GM18868 (cell line): ENCODE results near the gene GAS2L2.
"Not testable (repeated sequence)": the region's sequence is repeated elsewhere in the genome, so short reads cannot be mapped to it uniquely, and the experiment has no call there.

Experiments
- ATAC-seq: cut with Tn5 transposase; IDR thresholded peaks from one replicate; pipeline ENCODE4 v1.9.1; 2021; ENCODE audit warnings: mild to moderate bottlenecking, moderate library complexity; ENCODE audit not compliant: unreplicated experiment

Gene GAS2L2

DNA sequence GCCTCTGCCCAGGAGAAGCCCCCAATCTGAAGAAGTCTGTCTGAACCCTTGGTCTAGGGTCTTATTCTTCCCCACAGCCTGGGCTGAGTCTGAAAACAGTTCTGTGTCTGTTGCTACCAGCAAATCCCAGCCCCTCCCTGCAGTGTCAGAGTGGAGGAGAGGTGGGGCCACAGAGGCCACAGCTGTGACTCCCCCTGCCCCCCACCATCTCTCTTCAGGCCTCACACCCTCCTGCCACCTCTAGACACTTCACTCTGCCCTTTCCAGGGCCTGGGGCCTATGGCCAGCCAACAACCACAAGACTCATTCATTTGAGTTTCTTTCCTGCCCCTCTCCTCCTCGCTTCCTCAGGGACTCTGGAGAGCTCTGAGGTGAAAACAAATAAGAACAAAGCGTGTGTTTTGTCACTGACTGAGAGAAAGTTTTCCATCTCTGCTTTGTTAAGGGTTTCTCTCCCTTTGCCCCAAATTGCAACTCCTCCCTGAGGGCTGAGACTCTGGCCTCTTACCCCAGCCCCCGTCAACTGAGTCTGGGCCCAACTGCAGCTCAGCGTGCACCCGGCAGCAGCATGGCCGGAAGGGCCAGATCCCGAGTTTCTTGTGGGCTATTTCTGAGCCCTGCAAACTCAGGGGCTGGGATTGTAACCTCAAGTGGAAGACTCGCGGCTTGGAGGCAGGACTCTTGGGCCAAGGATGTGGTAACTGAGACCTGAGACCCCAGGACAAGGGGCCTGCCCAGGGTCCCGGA, 20.8 kb upstream of the GAS2L2 start:
- ATAC-seq = no peak

DNA sequence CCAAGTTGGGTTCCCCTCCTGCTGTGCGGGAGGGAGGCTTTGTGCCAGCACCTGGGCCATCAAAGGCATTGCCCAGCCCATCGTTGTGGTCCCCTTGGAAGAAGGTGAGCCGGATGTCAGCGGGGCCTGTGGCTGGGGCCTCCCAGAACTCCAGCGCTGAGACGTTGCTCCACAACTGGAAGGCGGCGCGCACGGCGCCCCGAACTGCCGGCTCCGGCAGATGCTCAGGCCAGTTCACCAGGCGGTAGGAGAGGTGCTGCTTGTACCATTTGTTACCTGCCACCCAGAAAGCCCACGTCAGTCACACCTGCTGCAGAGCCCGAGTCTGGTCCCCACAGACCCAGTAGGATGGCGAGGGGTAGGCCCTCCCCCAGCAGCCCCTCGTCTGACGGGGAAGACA, 20.1 kb upstream of the GAS2L2 start:
- no peak for ATAC-seq

DNA sequence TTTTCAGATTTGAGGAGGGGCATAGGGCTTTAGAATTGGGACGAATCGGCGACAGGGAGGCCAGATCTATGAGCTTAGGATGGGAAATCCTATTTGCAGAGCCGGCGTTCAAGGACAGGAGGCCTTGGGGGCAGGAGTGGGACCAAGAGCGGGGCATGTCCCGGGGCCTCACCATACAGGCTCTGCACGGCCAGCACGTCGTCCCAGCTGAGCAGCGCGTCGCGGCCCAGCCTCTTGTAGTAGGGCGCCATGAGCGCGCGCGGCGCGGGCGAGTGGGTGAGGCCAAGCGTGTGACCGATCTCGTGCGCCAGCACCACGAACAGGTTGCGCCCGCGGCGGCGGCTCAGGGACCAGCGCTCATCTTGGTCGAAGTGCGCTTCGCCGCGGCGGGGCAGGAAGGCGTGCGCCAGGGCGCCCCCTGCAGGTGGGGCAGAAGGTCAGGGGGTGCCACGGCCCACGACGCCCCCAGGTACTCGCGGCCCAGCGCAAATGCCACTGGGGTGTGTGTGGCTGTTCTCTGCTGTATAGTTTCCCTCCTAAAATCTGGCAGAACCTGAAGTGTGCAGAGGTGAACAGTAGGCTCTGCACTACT, 17.0 kb upstream of the GAS2L2 start:
- no peak for ATAC-seq

DNA sequence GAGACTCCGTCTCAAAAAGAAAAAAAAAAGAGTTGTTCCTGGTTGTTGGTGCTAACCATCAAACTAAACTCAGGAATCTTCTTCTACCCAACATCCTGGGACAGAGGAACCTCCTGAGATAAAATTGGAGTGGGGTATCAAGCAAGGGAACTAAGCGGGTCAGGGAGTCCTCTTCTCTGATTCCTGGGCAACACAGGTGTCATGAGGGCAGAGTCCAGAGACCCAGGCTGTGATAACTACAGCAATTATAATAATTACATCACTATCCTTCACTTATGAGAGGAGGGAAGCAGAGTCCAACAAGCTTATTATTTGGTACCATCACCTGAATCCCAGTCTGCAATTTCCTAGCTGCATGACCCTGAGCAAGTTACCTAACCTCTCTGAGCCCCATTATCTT, 15.8 kb upstream of the GAS2L2 start:
- ATAC-seq = no peak

DNA sequence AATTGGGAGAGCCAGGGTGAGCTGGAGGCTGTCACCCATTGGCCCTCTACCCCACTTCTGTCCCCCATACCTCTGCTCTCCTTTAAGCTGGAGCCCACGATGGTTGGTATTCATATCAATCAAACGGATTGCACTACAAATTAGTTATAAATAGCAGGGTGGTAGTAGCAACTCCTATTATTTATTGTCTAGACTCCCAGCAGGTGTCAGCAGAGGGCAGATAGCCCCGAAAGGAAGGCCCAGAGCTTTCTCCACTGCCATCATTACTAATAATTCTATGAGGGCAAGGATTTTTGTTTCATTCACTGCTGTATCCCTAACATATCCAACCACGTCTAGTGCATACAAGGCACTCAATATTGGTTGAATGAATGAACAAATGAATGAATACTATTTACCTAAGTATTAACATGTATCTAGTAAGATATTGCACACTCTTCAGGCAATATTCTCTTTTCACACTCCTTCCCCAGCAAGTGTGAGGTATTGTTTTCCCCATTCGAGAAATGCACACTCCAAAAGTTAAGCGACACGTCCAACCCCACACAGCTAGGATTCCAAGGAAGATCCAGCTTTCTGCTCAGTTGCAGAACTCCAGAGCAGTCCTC, 14.0 kb upstream of the GAS2L2 start:
- ATAC-seq = no peak

DNA sequence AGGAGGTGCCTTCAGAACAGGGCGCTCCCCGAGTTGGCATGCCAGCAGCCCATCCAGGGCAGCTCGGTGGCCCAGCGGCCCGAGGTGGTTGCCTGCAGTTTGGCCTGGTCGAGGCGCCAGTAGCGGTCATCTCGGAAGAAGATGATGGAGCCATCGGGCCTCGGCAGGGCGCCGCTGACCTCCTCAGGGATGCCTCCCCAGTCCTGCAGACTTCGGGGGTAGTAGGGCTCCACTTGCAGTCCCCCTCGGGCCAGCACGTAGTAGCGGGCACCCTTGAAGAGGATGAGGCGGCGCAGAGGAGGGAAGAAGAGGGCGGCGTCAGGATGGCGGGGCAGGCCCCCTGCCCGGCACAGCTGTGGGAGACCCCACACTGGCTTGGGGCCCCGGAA, 13.4 kb upstream of the GAS2L2 start:
- ATAC-seq = no peak

DNA sequence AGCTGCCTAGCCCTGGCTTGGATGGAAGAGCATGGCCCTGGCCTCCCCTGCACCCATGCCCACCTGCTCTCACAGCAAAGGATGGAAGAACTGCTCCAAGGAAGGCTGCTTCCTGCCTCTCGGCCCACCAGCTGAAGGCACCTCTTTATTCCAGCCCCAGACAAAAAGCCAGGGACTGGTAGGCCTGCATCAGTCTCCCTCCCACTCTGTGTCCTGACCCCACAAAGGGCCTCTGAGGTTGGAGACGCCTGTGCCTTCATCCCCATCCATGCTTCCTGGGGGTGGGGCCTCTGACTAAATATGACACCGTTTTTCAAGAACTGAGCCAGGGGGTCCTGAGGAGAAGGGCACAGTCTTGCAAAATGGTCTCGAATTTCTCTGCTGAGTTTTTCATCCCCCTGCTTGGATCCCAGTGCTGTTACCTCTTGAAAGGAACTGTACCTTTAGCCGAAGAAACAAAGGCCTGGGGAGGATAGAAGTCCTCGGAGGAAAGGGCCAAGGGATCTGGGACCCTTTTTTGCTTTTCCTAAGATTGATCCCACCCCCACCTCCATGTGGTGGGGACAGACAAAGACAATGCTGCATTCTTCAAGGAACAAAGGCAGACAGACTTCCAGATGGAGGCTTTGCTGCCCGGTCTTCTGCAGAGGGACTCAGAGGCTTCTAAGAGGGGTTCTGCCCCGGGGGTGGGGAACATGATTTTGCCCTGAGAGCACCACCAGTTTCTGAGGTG, 12.9 kb upstream of the GAS2L2 start:
- ATAC-seq = no peak

DNA sequence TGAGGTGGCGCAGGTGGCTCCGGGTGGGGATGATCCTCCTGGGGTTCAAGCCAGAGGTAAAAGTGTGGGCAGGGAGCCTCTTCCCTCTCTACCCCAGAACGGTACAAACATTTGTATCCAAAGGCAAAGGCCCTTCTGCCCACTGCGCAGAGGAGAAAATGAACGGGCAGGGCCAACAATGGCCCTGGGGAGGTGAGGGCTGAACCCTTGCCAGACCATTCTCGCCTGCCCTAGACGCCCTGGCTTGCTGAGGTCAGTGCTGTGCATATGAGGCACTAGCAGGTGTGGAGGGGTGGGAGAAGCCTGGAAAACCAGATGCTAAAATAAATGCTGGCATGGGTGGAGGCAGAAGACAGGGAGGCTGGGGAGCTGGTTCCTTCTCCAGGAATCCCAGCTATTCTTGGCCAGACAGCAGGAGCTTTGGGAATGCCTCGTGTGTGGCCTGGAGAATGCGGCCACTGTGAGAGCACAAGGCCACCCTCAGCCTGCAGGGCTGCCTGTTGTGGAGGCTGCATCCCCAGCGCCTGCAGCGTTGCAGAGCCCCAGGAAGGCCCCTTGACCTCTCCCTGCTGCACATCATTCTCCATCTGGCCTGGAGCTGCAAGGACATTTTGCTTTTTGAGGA, 12.2 kb upstream of the GAS2L2 start:
- no peak for ATAC-seq

DNA sequence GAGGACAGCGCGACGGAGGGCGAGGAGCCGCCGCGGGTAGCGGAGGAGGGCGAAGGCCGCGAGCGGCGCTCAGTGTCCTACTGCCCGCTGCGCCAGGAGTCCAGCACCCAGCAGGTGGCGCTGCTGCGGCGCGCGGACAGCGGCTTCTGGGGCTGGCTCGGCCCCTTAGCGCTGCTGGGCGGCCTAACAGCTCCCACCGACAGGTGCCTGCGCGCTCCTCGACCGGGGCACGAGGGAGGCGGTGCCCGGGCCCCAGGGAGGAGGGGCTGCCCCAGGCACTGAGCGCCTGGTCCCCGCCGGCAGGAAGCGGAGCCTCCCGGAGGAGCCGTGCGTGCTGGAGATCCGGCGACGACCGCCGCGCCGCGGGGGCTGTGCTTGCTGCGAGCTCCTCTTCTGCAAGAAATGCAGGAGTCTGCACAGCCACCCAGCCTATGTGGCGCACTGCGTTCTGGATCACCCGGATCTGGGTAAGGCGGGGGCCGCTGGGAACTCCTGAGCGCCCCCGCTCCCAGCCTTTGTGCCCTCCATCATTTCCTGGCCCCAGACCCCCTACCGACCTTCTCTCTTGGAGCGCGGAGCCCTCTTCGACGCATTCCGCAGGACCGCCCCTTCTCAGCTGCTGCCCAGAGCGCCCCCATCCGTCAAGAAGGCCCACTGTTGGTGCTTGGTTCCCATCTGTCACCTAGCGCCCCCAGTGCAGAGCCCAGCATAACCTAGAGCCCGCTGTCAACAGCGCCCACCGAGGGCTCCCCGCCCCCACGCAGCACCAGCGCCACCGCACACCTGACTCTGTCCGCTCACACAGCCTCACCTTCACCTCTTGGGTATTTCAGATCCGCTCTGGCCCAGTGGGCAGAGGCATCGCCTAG, 11.3 kb upstream of the GAS2L2 start:
- peak; percentile 82 for ATAC-seq

DNA sequence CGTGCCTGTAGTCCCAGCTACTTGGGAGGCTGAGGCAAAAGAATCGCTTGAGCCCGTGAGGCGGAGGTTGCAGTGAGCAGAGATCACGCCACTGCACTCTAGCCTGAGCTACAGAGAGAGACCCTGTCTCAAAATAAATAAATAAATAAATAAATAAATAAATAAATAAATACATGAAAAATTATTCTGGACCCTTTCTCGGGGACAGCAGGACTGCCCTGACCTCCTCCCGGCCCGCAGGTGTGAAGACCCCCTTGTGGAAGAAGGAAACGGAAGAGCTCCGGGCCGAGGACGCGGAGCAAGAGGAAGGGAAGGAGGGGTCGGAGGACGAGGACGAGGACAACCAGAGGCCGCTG, 10.7 kb upstream of the GAS2L2 start:
- ATAC-seq = no peak

DNA sequence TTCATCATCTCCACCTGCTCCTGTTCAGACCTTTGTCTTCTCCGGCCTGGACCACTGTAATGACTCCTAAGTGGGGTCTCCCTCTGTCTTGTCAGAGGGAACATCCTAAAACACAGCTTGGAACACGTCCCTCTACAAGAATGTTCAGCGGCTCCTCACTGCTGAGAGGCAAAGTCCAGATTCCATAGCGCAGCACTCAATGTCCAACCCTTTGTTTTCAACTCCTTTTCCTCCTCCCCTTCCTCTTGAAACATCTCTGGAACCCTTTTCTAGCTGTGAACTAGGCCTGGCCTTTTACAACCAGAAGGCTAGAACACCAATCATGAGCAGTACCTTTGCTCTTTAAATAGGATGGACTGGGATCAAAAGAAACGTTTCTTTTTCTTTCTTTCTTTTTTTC, 8.6 kb upstream of the GAS2L2 start:
- ATAC-seq = no peak

DNA sequence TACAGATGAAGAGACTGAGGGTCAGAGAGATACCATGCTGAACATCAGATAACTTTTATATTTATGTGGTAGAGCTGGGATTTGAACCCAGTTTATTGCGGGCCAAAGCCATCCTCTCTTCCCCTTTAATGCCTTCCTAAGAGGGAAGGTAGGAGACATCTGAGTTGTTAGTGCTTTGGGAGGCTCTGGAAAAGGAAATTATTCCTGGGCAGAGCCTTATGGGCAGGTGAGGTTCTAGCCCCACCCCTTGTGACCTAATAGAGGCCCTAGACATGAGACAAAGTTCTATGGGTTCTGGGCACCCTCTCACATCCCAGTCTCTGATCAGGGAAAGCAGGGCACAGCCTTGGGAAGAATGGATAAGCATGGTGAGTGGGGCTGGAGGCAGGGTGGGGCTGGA, 7.5 kb upstream of the GAS2L2 start, which contains the start of gene C17orf50:
Gene C17orf50 (plus strand): TSS at position 301 of the 400 bp plus-strand sequence. CDS start 55 bp downstream, at position 356.
- ATAC-seq = no peak

DNA sequence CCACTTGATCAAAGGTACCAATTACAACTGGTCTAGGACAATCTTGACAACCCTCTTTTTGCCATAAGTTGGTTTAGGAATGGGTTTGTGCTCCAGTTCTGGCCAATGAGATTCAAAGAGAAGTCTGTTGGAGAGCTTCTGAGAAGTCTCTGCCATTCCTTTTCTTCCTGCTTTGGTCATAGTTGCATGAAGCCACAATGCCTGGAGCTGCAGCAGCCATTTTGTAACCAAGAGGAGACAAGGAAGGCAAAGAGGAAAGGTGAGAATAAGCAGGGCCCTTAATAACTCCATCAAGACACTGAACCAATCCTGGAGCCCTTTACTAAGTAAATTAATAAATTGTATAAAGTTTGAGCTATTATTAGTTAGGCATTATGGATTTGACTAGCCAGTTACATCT, 4.2 kb upstream of the GAS2L2 start:
- ATAC-seq = no peak

DNA sequence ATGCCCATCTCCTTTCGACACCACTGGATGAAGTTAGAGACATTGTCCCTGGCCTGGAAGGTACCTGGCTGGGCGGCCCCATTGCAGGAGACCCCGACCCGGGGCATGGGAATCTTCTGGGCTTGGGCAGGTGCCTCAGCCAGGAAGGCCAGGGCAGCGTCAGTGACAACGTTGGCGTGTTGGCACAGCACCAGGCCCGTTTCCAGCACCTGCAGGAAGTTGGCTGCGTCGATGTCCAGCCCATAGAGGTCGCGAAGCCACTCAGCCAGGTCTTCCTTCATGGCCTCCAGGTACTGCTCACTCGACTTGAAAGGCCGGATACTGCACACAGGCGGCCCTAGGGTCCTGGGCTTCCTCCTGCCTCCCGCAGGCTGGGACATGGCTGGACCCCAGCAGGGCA, 568 bp downstream of the GAS2L2 start:
- no peak for ATAC-seq

DNA sequence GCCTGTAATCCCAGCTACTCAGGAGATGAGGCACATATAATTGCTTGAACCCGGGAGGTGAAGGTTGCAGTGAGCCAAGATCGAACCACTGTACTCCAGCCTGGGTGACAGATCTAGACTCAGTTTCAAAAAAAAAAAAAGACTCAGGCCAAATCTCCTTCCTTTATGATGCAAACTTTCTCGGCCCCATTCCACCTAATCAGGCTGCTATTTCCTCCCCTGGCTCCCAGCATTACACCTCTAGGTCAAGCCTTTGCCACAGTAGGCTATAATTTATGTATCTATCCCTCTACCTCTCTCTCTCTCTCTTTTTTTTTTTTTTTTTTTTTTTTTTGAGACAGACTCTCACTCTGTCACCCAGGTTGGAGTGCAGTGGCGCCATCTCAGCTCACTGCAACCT, 1.5 kb downstream of the GAS2L2 start:
- not testable (repeated sequence) for ATAC-seq

DNA sequence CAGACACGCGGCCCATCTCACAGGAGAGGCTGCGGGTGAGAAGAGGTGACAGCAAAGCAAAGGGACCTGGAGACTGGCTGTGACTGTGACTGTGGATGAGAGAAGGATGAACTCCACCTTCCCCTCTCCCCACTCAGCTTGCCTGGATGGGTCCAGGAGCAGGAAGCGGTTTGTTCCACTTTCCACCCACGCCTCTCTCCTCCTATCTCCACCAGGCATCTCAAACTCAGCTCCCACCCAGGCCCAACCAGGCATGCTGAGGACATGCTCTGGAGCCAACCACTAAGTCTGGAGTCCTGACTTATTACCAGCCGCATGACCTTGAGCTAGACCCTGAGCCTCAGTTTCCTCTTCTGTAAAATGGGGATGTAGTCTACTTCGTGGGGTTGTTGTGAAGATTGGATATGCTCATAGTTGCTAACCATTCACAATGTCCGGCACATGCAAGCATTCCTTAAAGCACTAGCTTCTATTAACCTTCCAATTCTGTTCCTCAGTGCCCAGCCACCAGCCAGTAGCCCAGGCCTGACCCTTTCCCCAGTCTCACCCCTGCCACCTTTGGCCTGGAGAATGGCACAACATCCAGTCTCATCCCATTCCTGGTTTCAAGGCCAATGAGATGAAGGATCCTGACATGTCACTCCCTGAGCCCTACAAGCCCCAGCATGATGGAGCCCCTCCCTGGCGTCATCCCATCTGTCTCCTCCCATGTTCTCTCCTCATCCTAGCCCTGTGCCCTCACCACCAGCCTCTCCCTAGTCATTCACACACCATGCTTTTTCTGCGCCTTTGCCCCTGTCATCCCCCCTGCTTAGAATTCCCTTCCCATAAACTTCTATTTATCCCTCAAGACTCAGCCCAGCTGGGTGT, 2.3 kb downstream of the GAS2L2 start:
- no peak for ATAC-seq

DNA sequence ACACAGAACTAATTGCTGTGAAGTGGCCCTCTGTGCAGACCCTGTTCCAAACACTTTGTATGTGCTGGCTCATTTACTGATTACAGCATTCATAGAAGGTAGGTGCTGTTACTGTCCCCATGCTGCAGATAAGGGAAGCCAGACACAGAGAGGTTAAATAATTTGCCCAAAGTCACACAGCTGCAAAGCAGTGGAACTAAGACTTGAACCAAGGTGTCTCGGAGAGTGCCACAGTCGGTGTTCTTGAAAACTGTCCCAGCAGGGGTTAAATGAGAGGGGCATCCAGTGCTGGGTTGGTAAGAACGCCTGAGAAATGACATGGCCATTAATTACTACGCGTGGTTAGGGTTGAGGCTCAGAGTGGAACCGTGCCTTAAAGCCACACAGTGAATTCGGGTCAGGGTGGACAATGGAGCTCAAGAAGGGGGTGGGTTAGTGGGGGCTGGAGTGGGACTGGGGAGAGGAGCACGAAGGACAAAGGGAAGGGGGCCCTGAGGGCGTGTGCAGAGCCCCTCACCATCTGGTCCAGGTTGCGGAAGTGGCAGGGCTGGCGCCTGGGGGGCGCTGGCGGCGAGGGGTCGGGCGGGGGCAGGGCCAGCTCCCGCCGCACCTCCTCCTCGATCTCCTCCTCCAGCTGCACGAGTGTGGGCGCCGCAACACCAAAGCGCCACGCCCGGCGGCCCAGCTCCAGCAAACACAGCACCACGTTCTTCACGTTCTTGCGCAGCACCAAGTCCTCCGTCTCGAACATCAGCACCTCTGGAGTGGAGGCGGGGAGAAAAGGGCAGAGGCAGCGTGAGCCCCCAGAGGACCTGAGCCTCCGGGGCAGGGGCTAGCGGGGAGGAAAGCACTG, 3.3 kb downstream of the GAS2L2 start:
- no peak for ATAC-seq

DNA sequence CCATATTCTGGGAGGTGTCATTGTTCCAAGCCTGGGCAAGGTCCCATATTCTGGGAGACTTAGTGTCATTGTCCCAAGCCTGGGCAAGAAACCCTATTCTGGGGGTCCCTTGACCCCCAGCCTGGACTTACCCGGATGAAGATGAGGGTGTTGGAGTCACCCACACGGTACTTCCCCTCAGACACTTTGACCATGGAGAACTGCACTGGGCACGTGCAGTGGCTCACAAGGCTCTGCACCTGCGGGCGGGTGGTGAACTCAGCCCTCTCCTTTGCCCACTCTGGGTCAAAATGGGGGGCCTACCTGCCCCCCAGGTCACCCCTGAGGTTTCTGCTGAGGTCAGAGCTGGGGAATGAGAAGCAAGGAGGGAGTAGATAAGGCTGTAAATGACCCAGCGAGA, 4.1 kb downstream of the GAS2L2 start:
- ATAC-seq = no peak
